GM10266 (cell line): ENCODE measurements around the gene STARD5.
"Not testable (repeated sequence)": the region's sequence is repeated elsewhere in the genome, so short reads cannot be mapped to it uniquely, and the experiment has no call there.

Source experiments
- DNase-seq: peaks from one replicate; pipeline ENCODE4 v3.0.0; 2012; ENCODE audit errors: extremely low spot score
- TF ChIP-seq, protein P1 (sequence below): IDR thresholded peaks from 2 replicates; pipeline ENCODE4 v1.5.1; 2012; ENCODE audit warnings: mild to moderate bottlenecking, low read depth; ENCODE audit not compliant: control insufficient read depth, insufficient read depth; ENCODE audit errors: missing control alignments

Gene STARD5

DNA sequence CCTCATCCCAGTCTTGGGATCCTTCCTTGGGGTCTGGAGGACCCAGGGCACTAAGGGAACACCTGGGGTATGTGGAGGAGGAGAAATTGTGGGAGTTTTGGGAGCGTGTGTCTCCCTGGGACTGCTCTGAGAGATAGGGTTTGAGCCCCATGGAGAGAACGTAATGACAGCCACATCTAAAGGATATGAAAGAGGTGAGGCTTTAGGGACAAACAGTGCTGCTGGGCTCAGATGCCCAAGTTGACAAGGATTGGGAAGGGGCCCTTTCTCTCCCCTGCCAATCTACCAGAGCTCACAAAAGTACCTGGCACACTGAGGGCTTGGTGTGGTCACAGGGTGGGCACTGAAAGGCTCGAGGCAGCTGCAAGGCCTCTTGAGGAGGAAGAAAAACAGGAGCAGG, 13.3 kb upstream of the STARD5 start:
- DNase-seq, result no peak
- TF ChIP-seq, protein P1, sequence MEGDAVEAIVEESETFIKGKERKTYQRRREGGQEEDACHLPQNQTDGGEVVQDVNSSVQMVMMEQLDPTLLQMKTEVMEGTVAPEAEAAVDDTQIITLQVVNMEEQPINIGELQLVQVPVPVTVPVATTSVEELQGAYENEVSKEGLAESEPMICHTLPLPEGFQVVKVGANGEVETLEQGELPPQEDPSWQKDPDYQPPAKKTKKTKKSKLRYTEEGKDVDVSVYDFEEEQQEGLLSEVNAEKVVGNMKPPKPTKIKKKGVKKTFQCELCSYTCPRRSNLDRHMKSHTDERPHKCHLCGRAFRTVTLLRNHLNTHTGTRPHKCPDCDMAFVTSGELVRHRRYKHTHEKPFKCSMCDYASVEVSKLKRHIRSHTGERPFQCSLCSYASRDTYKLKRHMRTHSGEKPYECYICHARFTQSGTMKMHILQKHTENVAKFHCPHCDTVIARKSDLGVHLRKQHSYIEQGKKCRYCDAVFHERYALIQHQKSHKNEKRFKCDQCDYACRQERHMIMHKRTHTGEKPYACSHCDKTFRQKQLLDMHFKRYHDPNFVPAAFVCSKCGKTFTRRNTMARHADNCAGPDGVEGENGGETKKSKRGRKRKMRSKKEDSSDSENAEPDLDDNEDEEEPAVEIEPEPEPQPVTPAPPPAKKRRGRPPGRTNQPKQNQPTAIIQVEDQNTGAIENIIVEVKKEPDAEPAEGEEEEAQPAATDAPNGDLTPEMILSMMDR, result no peak

DNA sequence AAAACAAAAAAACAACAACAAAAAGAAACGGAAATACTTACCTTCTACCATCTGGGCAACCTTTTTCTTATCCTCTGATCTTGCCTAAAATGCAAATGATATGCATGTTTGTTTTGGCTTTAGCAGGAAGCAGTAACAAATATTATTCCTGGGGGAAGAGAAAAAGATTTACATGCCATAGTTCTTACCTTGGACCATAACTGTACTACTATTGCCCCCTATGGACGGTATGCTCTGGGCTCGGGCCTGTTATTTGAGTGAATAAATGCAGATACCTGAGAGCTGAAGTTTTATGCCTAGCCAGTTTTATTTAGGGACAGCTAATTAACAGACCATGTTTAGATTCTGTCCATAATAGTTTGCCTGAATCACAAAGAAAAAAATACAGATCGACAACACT, 12.6 kb upstream of the STARD5 start:
- TF ChIP-seq, protein P1, result peak; percentile 56
- peak; percentile 40 for DNase-seq

DNA sequence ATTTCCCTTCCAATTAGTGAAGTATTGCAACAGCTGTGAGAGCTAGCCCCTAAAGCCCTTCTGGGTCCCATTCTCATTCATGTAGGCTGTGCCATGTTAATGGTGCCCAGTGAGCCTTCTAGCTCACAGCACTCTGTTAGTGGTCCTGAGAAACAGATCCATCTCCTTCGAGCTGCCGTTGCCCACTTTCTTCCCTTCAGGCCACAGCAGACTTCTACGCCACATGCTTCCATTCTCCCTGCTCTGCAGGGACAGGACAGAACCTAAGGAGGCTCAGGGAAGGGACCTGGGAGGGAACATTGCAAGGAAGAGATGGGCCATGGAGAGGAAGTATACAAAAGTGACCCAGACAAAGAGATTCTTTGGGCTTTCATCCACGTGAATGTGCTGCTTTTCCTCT, 11.7 kb upstream of the STARD5 start:
- DNase-seq, result no peak
- TF ChIP-seq, protein P1, result no peak

DNA sequence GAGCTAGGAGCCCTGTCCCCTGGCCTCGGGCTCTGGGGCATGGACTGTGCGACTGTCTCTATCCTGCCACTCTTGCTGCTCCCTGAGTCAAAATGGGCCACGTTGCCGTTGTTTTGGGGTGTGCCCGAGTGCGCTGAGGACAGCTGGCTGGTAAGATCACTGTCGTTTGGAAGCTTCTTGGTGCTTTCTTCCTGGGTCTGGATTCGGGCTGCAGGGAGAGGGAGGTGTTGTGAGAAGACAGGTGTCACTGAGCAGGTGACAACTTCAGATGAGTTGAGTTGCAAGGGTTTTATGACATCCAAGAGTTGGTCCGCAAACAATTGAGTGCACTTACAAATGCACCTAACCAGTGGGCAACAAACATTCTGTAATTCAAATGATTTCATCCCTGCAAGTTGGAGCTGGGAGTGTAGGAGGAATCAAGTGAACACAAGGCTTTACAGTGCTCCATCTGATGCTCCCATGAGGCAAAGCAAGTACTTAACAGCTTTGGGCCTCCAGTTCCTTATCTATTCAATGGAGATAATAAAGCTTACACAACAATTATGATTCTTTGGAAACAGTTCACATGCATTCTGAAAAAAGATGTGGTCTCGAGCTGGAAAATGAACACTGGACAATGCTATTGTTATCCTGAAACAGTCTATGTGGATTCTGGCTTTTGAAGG, 11.0 kb upstream of the STARD5 start:
- DNase-seq, result no peak
- TF ChIP-seq, protein P1, result no peak

DNA sequence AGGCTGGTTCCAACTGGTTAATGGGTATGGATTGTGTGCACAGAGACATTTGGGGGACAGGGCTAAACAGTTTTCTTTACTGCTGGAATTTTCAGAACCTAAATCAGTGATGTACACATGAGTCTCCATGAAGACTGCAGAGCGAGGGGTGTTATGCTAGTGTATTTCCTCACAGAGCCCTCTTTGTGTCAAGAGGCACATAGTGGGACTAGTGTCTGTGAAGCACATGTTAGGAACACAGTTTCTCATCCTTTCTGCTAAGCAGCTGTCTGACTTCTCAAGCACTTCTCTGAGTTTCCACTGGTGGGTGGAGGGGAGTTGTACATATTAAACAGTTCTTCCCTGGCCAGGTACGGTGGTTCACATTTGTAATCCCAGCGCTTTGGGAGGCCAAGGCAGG, 9.4 kb upstream of the STARD5 start:
- TF ChIP-seq, protein P1, result no peak
- no peak for DNase-seq

DNA sequence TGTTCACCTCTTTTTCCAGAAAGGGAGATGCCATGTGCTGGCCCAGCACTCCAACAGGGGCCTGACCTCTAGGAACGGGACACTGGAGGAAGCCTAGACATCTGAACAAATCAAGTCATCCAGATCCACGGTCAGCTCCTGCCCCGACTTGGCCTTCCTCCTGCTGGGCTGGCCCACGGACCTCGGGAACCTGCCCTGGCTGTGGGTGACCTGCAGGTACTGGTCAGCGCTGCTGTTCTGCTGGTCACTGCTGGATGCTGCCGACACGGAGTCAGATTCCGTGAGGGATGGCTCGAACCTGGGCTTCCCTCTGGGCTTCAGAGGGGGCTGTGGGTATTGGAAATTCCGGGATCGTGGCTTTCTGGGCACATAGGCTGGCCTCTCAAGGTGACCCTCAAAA, 8.4 kb upstream of the STARD5 start:
- TF ChIP-seq, protein P1, result no peak
- DNase-seq, result no peak

DNA sequence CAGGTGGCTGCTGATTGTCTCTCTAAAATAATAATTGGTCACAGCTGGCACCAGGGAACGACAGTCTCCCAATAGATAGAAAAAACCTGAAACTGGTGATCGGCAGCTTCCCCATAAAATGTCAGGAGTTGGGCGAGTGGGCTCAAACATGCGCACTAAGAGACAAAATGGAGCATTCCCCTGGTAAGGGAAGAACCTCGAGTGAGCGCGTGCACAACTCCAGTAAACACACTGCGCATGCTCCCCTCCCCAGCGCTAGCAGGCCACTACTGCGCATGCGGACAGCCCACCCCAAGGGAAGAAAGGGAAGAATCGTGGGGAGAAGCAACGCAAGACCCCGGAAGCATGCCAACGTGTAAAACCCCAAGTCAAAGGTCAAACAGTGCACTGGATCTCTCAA, 7.7 kb upstream of the STARD5 start:
- DNase-seq, result no peak
- TF ChIP-seq, protein P1, result no peak

DNA sequence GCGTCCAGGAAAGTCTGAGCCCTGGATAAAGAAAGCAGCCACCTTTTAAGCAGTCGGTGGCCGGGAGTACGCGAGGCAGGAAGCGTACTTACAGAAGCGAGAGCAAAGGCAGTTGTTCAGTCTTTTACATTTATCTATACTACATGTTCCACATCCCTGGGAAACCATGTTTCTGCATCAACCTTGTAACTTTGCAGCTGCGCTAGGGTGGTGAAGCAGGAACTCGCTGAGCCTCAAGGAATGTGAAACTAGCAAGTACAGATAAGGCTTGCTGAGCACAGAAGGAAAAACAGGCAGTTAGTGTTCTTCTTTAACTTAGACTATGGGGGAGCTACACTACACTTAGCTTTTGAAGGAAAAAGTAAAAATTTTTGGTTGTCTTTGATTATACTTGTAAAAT, 7.2 kb upstream of the STARD5 start:
- DNase-seq, result not testable (repeated sequence)
